DND-41 (cell line): ENCODE measurements around the gene CARD19.

Source experiments
- ATAC-seq: fragments of 200-7000 bp; cut with Tn5 transposase; 3 replicates; pipeline ENCODE4 v1.9.1; 2021; ENCODE audit warnings: low read depth; ENCODE audit not compliant: insufficient read depth
- DNase-seq: peaks from one replicate; pipeline ENCODE4 v3.0.0-alpha.2; 2020
- H2AFZ ChIP-seq: 2 replicates; pipeline ENCODE4 v1.6.0; 2012; ENCODE audit warnings: low read depth, low read length
- H3K27ac ChIP-seq: 2 replicates; pipeline ENCODE4 v1.5.1; 2012; ENCODE audit warnings: low read length, inconsistent platforms
- H3K27me3 ChIP-seq: fragments of 200-600 bp; sonication (generic); 2 replicates; pipeline ENCODE4 v1.6.0; 2012; ENCODE audit warnings: low read length, mild to moderate bottlenecking, inconsistent platforms; ENCODE audit not compliant: insufficient read depth, poor library complexity
- H3K36me3 ChIP-seq: 2 replicates; pipeline ENCODE4 v1.5.1; 2012; ENCODE audit warnings: low read length, inconsistent platforms; ENCODE audit not compliant: insufficient read depth
- H3K4me1 ChIP-seq: 2 replicates; pipeline ENCODE4 v1.5.1; 2012; ENCODE audit warnings: mild to moderate bottlenecking, low read length; ENCODE audit not compliant: insufficient read depth
- H3K4me2 ChIP-seq: 2 replicates; pipeline ENCODE4 v1.6.0; 2012; ENCODE audit warnings: mild to moderate bottlenecking, moderate library complexity, low read length, inconsistent platforms; ENCODE audit not compliant: insufficient read depth
- H3K4me3 ChIP-seq, 2 experiments: fragments of 200-600 bp in 1 of 2; shearing (Covaris generic) in 1 of 2; 2 replicates each; pipeline ENCODE4 v1.5.1; 2012 to 2016; ENCODE audit warnings: inconsistent platforms in 2 of 2, low read length in 2 of 2, mild to moderate bottlenecking in 2 of 2, low read depth in 1 of 2, moderate library complexity in 1 of 2
- H3K79me2 ChIP-seq: 2 replicates; pipeline ENCODE4 v1.6.0; 2012; ENCODE audit warnings: low read length, inconsistent platforms; ENCODE audit not compliant: insufficient read depth
- H3K9ac ChIP-seq: 2 replicates; pipeline ENCODE4 v1.6.0; 2012; ENCODE audit warnings: low read depth, mild to moderate bottlenecking, inconsistent platforms, low read length, moderate library complexity
- H3K9me3 ChIP-seq: 2 replicates; pipeline ENCODE4 v1.5.1; 2012; ENCODE audit warnings: low read length, moderate library complexity, mild to moderate bottlenecking, inconsistent platforms; ENCODE audit not compliant: insufficient read depth, severe bottlenecking
- H4K20me1 ChIP-seq: 2 replicates; pipeline ENCODE4 v1.6.0; 2012; ENCODE audit warnings: low read length; ENCODE audit not compliant: insufficient read depth
- CTCF ChIP-seq: IDR thresholded peaks from 2 replicates; pipeline ENCODE4 v1.5.1; 2012; ENCODE audit warnings: borderline replicate concordance, low read length, moderate library complexity, mild to moderate bottlenecking; ENCODE audit not compliant: poor library complexity, severe bottlenecking; ENCODE audit errors: extremely low read depth
- EZH2 ChIP-seq: IDR thresholded peaks from 3 replicates; pipeline ENCODE4 v1.6.1; 2012; ENCODE audit warnings: borderline replicate concordance, low read depth, mild to moderate bottlenecking, moderate library complexity, low read length, inconsistent platforms; ENCODE audit not compliant: severe bottlenecking

Gene CARD19

GRCh38 chr9:93053781-93054331 is 42.2 kb upstream of the CARD19 start:
- ATAC-seq, result no peak
- Histone ChIP-seq H3K36me3 (no peaks in the 10 kb centered on the region), H3K4me3 (no peak overlapping the region), H3K27me3 (no peaks in the 10 kb centered on the region), H3K9ac (no peak overlapping the region), H3K4me2 (no peak overlapping the region), H3K4me1 (peaks cover 6% of the 10 kb centered on the region), H4K20me1 (no peaks in the 10 kb centered on the region), H3K9me3 (no peaks in the 10 kb centered on the region), H3K79me2 (no peaks in the 10 kb centered on the region), H3K27ac (no peak overlapping the region), H2AFZ (no peak overlapping the region)
- no peak for DNase-seq
- TF ChIP-seq CTCF (no peak), EZH2 (no peak)

- Histone ChIP-seq H3K27me3 (no peaks in the 10 kb centered on the region), H3K4me1 (peaks cover 6% of the 10 kb centered on the region), H3K9me3 (no peaks in the 10 kb centered on the region), H2AFZ (no peak overlapping the region), H3K9ac (no peak overlapping the region), H3K79me2 (no peaks in the 10 kb centered on the region), H4K20me1 (no peaks in the 10 kb centered on the region), H3K4me2 (no peak overlapping the region), H3K27ac (no peak overlapping the region), H3K4me3 (no peak overlapping the region), H3K36me3 (no peaks in the 10 kb centered on the region)
- no peak for DNase-seq
- TF ChIP-seq CTCF (no peak), EZH2 (no peak)
- ATAC-seq, result no peak
Measured at GRCh38 chr9:93054758-93055704, 41.0 kb upstream of the CARD19 start.

DNA sequence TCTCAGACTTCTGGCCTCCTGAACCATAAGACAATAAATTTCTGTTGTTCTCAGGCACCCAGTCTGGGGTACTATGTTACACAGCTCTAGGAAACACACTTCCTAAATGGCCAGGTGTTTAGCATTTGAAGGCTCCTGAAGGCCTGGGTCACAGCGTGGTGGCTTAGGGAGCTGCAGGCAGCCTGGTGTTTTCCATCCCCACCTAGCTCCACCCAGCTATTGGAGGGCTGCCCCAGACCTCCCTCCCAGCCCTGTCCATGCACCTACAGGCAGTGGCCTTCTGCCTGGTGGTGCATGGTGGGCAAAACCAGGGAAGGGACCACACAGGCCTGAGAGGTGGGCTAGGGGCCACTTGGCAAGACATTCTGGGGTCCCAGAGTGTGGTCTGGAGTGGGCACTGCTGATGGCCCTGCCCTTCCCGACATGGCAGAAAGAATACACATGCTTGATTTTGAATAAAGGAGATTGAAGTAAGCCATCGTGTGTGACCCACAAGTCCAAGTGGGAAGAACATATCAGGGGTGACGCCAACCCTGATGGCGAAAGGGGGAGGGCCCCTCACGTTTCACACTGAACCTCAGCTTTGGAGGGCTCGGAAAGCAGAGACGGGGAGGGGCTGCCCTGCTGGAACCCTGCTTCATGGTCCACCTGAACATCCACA is 38.8 kb upstream of the CARD19 start:
- H3K4me1 ChIP-seq, result peaks cover 22% of the 10 kb centered on the region
- no peak overlapping the region for H3K4me2 ChIP-seq

More for the DNA sequence above, 38.8 kb upstream of the CARD19 start:
- H3K9ac ChIP-seq, result no peak overlapping the region
- no peak overlapping the region for H2AFZ ChIP-seq
- H3K36me3 ChIP-seq, result no peaks in the 10 kb centered on the region
- no peak overlapping the region for H3K4me3 ChIP-seq
- no peaks in the 10 kb centered on the region for H4K20me1 ChIP-seq
- TF ChIP-seq CTCF, result no peak
- TF ChIP-seq EZH2, result no peak
- H3K27me3 ChIP-seq, result no peaks in the 10 kb centered on the region
- DNase-seq, result no peak
- no peaks in the 10 kb centered on the region for H3K9me3 ChIP-seq
- no peak for ATAC-seq
- H3K79me2 ChIP-seq, result no peaks in the 10 kb centered on the region
- H3K27ac ChIP-seq, result no peak overlapping the region
